Sigmoid colon (tissue), 3 donors: ENCODE results near the gene DNPEP.

Experiments used
- CTCF ChIP-seq, 4 experiments: fragments of 450-650 bp in 3 of 4; fragments of 200-600 bp in 1 of 4; IDR thresholded peaks; one replicate each; pipeline ENCODE4 v1.5.1; 2016 to 2019; ENCODE audit warnings: antibody characterized with exemption in 4 of 4, mild to moderate bottlenecking in 3 of 4, moderate library complexity in 2 of 4
- POLR2A ChIP-seq, 2 donors: fragments of 450-650 bp; IDR thresholded peaks; one replicate each; pipeline ENCODE4 v1.6.1; 2016; ENCODE audit warnings: antibody characterized with exemption in 2 of 2, mild to moderate bottlenecking in 2 of 2, moderate library complexity in 2 of 2

- TF ChIP-seq CTCF (IDR thresholded peaks at IDR 0.05) (no peak), POLR2A (IDR thresholded peaks at IDR 0.05) (no peak)
These were observed 49.4 kb upstream of the DNPEP start for GRCh38 chr2:219437141-219437540.
